ENCODE data around the gene ZMAT3.

ZMAT3 gene

DNA sequence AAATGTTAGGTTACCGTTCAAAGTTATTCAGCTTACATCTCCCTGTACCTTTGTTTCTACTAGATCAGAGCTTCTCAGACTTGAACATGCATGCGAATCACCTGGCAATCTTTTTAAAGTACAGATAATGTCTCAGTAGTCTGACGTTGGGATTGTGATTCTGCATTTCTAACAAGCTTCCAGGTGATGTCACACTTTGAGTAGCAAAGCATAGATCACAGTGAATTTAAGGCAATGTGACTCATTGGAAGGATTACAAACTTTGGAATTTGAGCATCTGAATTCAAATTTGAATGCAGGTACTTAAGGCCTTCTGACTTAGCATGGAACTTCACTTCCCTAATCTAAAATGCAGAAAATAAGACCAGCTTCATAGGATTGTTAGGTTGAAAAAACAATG is 10.8 kb upstream of the ZMAT3 start:
- H3K4me3 ChIP-seq (ENCODE audit: low read depth, low read length) = no peak overlapping the region
- TF ChIP-seq, protein P1, sequence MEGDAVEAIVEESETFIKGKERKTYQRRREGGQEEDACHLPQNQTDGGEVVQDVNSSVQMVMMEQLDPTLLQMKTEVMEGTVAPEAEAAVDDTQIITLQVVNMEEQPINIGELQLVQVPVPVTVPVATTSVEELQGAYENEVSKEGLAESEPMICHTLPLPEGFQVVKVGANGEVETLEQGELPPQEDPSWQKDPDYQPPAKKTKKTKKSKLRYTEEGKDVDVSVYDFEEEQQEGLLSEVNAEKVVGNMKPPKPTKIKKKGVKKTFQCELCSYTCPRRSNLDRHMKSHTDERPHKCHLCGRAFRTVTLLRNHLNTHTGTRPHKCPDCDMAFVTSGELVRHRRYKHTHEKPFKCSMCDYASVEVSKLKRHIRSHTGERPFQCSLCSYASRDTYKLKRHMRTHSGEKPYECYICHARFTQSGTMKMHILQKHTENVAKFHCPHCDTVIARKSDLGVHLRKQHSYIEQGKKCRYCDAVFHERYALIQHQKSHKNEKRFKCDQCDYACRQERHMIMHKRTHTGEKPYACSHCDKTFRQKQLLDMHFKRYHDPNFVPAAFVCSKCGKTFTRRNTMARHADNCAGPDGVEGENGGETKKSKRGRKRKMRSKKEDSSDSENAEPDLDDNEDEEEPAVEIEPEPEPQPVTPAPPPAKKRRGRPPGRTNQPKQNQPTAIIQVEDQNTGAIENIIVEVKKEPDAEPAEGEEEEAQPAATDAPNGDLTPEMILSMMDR (IDR thresholded peaks at IDR 0.05; ENCODE audit: low read depth, low read length) = no peak
- DNase-seq (ENCODE audit: low read depth, low spot score) = no peak
- in situ Hi-C loops (cut with HindIII; ENCODE audit: low sequenced_read_pairs) = no loop called here

DNA sequence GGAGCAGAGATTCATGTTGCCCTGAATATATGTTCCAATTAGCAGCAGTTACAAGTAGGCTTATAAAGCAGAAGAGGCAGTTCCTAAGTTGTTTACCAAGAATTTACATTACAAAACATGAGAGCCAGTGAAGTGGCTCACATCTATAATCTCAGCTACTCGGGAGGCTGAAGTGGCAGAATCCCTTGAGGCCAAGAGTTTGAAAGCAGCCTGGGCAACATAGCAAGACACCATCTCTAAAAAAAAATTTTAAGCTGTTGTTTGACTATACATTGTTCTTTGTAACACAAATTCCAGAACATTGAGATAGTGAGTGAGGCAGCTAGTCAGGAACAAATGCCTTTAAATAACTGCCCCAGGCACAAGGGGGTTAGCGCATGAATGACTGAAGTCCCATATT is 10.3 kb upstream of the ZMAT3 start:
- in situ Hi-C loops (cut with HindIII; ENCODE audit: low sequenced_read_pairs) = no loop called here
- no peak overlapping the region for H3K4me3 ChIP-seq (ENCODE audit: low read depth, low read length)
- no peak for DNase-seq (ENCODE audit: low read depth, low spot score)
- TF ChIP-seq, protein P1 (IDR thresholded peaks at IDR 0.05; ENCODE audit: low read depth, low read length) = no peak

DNA sequence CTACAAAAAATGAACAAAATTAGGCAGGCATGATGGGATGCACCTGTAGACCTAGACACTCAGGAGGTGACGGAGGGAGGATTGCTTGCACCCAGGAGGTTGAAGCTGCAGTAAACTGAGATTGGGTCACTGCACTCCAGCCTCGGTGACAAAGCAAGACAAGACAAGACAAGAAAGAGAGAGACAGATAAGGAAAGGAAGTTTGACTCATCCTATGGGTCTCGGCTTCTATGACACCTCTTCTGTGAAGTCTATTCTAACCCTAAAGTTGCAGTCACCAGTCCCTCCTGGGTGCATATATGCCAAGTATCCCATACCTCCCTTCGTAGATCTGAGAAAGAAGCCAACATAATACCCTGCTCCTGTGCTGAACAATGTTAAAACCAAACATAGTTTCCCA is 7.9 kb upstream of the ZMAT3 start:
- no peak for DNase-seq (ENCODE audit: low read depth, low spot score)
- in situ Hi-C loops (cut with HindIII; ENCODE audit: low sequenced_read_pairs) = no loop called here
- H3K4me3 ChIP-seq (ENCODE audit: low read depth, low read length) = no peak overlapping the region
- TF ChIP-seq, protein P1 (IDR thresholded peaks at IDR 0.05; ENCODE audit: low read depth, low read length) = no peak

DNA sequence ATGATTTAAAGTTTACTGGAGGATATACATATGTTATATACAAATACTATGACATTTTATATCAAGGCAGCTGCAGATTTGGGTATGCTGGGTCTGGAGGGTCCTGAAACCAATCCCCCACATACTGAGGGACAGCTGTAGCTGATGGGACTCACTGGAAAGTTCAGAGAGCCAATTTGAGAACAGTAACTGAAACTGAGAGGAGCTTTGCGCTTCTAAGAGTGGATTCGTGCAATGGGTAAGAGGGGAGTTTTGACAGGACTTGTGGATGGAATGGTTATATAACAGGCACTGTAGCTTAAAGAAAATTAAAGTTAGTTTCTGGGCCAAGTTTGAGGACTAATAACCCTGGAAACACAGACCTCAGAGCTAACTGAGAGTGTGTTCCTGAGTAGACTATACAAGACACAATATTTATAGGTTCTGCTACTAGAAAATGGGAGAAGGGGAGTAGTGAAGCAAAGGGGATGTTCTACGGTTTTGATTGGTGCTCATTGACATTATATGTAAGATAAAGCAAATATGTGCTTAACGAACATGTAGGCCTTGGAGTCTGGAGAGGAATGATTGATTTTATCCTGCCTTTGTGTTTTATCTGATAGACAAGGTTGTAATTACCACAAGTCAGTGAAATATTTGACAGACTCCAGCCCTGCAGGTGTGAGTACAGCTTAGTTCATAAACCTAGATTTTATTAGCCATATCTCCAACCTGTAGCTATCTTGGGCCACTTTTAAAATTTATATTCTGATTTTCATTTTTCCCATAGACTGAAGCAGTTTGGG is 4.8 kb upstream of the ZMAT3 start:
- TF ChIP-seq, protein P1 (IDR thresholded peaks at IDR 0.05; ENCODE audit: low read depth, low read length) = no peak
- no peak for DNase-seq (ENCODE audit: low read depth, low spot score)
- in situ Hi-C loops (cut with HindIII; ENCODE audit: low sequenced_read_pairs) = no loop called here

DNA sequence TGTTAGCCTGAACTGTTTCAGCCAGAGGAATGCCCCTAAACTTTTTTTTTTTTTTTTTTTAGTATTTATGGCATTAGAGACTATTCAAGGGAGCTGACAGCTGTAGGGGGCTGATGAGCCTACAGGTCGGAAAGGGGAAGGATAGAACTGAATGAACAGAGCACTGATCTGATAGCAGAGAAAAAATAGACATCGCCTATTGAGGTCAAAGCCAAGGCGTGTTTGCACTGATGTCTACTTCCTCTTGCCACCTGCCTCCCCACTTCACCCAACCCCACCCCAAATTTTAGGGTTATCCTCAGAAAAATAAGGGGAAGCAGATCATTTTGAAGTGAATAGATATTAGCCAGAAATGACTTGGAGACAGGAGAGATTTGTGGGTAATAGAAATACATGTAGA is 3.0 kb upstream of the ZMAT3 start:
- DNase-seq (ENCODE audit: low read depth, low spot score) = no peak
- in situ Hi-C loops (cut with HindIII; ENCODE audit: low sequenced_read_pairs) = no loop called here
- TF ChIP-seq, protein P1 (IDR thresholded peaks at IDR 0.05; ENCODE audit: low read depth, low read length) = no peak
- H3K4me3 ChIP-seq (ENCODE audit: low read depth, low read length) = no peak overlapping the region

More for the DNA sequence above, 4.8 kb upstream of the ZMAT3 start:
- H3K4me3 ChIP-seq (ENCODE audit: low read depth, low read length) = no peak overlapping the region

DNA sequence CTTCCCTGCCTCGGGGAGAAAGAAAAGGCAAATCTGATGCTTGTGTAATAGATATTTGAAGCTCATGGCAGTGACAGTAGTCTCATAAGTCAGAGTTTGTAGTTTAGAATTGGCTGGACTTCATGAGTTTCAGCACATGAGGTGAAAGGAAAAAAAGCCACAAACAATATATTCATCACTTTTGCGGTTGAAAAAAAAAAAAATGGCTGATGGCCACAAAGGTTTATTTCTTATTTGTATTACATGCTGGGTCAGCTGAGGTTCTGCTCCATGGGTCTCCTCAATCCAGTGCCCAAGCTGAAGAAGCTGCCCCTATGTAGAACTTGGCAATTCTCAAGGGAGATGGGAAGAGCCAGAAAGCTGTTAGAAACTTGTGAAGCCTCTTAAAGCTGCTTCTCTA is 2.2 kb upstream of the ZMAT3 start:
- H3K4me3 ChIP-seq (ENCODE audit: low read depth, low read length) = no peak overlapping the region
- TF ChIP-seq, protein P1 (IDR thresholded peaks at IDR 0.05; ENCODE audit: low read depth, low read length) = no peak
- in situ Hi-C loops (cut with HindIII; ENCODE audit: low sequenced_read_pairs) = no loop called here

More for the DNA sequence above, 2.2 kb upstream of the ZMAT3 start:
- DNase-seq (ENCODE audit: low read depth, low spot score) = no peak

All from astrocyte of the spinal cord (primary cell).